ENCODE measurements around the gene JAK1. TPM values are rescaled to one million over a fixed set of nuclear protein-coding genes. Genes with fewer than 3 reads are reported as not detected.

The JAK1 gene
- polyA plus RNA-seq, 3 donors = 94.2 to 117 (median 112) TPM

GRCh38 chr1:64961923-64962322 lies 4.4 kb downstream of the JAK1 start:
- no peak for DNase-seq (ENCODE audit: extremely low read depth in 1 of 11, low read depth in 9 of 11, low spot score in 4 of 11)

GRCh38 chr1:64960731-64961130 lies 5.6 kb downstream of the JAK1 start:
- DNase-seq (ENCODE audit: extremely low read depth in 1 of 11, low read depth in 9 of 11, low spot score in 4 of 11) = no peak

GRCh38 chr1:64959986-64960385 lies 6.4 kb downstream of the JAK1 start:
- no peak for DNase-seq (ENCODE audit: extremely low read depth in 1 of 11, low read depth in 9 of 11, low spot score in 4 of 11)

GRCh38 chr1:64956733-64957441 lies 9.5 kb downstream of the JAK1 start:
- DNase-seq (ENCODE audit: extremely low read depth in 1 of 11, low read depth in 9 of 11, low spot score in 4 of 11) = no peak

GRCh38 chr1:64956010-64956640 lies 10.2 kb downstream of the JAK1 start:
- DNase-seq (ENCODE audit: extremely low read depth in 1 of 11, low read depth in 9 of 11, low spot score in 4 of 11) = no peak

GRCh38 chr1:64955097-64956009 lies 11.0 kb downstream of the JAK1 start:
- no peak for DNase-seq (ENCODE audit: extremely low read depth in 1 of 11, low read depth in 9 of 11, low spot score in 4 of 11)

DNA sequence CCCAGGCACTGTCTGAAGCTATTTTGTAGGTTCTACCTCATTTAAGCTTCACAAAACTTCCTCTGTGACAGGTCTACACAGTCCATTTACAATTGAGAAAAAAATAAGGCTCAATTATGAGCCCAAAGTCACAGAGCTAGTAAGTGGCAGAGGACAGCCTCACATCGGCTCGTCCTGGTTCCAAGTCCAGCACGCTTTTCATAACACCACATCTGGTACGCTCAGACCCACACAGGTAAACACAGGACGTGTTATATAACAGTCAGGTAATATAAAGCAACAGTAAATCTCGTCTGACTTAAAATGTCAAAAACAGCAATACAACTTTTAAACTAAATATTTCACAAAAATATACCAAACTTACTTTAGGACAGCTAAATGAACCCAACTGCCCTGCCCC lies 13.1 kb downstream of the JAK1 start:
- no peak for DNase-seq (ENCODE audit: extremely low read depth in 1 of 11, low read depth in 9 of 11, low spot score in 4 of 11)

DNA sequence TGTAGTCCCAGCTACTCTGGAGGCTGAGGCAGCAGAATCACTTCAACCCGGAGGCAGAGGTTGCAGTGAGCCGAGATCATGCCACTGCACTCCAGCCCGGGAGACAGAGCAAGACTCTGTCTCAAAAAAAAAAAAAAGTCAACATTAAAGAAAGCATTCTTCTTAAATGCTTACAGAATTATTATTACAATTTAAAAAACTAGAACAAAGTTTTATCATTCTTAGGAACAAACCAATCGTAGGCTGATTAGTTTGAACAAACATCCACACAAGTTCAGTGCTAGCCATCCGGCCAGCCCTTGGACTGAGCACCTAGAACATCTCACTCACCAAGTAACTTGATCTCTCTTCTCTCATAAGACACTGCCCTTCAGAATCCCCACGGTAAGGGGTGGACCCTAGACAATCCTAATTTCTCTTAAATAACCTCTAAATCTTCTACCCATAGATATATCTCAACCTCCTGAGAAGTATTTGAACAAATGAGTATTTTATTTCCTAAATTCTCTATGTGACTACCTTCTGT lies 16.0 kb downstream of the JAK1 start:
- DNase-seq (ENCODE audit: extremely low read depth in 1 of 11, low read depth in 9 of 11, low spot score in 4 of 11) = no peak

DNA sequence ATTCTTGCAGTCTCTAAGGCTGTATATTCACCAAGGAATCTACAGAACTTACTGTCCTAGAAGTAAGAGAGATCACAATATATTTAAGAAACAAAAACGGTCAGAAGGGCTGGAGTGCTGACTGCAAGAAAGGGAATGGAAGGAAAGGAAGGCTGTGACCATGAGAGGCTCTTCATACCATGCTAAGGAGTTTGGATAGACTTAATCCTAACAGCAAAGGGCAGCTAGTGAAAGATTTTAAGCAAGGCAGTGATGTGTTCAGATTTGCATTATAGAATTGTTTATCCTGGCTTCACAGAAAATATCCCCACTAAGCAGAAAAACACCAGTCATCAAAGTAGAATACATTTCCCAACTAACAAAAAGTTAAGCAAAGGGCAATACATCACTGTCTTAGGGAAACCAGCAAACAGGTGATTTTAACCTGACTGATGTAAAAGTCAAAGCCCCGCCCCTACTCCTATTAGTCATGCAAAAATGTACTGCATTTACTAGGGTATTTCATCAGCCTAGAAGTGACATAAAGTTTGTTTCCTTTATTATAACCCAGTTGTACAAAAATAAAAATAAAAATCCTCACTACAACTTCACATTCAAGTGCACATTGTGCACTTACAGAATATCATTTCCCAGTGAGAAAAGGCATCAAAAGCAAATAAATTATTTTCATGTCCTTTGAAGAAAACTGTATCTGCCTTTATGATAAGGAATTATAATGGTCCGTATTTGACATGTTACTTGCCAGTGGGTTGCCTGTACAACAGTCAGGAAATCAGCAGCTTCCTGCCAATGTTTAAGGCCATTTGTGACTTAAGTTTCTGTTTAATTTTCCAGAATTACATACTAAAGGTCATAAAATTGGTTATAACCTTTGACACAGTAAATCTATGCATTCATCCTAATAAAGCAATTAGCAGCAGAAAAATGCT lies 17.2 kb downstream of the JAK1 start:
- no peak for DNase-seq (ENCODE audit: extremely low read depth in 1 of 11, low read depth in 9 of 11, low spot score in 4 of 11)

- DNase-seq (ENCODE audit: extremely low read depth in 1 of 11, low read depth in 9 of 11, low spot score in 4 of 11) = no peak
Measured at GRCh38 chr1:64948216-64948615, 18.1 kb downstream of the JAK1 start.

DNA sequence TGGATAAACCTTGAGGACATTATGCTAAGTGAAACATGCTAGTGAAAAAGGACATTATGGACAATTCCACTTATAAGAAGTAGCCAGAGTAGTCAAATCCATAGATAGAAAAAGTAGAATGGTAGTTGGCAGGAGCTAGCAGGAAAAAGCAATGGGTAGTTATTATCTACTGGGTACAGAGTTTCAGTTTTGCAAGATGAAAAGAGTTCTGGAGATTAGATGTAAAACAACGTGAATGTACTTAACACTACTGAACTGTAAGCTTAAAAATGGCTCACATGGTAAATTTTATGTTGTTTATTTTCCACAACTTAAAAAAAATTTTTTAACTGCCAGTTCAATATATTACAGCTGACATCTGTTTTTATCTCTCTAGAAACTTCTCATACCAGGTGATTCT lies 19.4 kb downstream of the JAK1 start:
- no peak for DNase-seq (ENCODE audit: extremely low read depth in 1 of 11, low read depth in 9 of 11, low spot score in 4 of 11)

- DNase-seq (ENCODE audit: extremely low read depth in 1 of 11, low read depth in 9 of 11, low spot score in 4 of 11) = no peak
Measured at GRCh38 chr1:64944913-64945312, 21.4 kb downstream of the JAK1 start.

DNA sequence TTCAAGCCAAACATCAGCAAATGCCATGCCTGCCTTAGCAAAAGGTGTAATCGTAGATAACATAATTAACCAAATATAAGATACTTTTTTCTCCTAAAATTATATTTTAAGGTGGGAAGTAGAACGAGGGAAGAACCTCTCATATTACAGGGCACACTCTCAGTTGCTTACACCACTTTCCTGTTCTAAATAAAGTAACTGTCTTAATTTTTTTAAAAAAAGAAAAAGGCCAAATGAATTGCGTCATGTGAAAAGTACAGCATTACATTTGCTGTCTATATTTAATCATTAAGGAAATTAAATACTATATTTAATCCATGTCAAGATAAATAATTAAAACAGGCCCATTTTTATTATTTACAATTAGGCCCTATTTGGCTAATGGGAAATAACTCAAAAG lies 23.7 kb downstream of the JAK1 start:
- DNase-seq (ENCODE audit: extremely low read depth in 1 of 11, low read depth in 9 of 11, low spot score in 4 of 11) = no peak

DNA sequence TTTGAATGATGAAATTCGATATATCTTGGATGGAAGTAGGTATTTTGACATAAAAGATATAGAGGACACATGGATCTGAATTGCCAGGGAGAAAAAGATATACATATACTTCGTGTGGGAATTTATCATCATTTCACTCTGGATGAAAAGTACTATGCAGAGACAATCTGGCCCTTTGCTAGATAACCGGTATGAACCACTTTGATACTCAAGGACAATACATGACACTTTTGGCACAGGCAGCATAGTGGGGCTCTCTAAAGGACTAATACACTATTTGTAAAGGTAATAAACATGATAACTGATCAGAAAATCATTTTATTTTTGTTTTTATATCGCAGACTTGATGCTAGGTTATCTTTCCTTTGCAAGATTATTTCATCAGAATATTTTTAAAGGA lies 24.2 kb downstream of the JAK1 start:
- no peak for DNase-seq (ENCODE audit: extremely low read depth in 1 of 11, low read depth in 9 of 11, low spot score in 4 of 11)

- no peak for DNase-seq (ENCODE audit: extremely low read depth in 1 of 11, low read depth in 9 of 11, low spot score in 4 of 11)
Measured at GRCh38 chr1:64941461-64942117, 24.8 kb downstream of the JAK1 start.

DNA sequence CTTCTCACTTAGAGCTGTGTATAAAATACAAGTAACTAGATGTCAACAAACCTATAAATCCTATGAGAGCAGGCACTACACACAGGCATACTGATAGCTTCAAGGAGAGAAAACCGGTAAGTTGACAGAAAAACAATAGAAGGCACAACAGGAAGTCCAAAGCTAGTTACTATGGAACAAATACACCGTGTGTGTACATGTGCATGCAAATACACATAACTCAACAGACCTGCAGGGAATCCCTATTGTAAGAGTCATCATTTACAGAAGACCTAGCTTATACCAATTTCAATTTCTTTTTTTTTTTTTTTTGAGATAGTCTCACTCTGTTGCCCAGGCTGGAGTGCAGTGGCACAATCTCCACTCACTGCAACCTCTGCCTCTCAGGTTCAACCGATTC lies 26.3 kb downstream of the JAK1 start:
- DNase-seq (ENCODE audit: extremely low read depth in 1 of 11, low read depth in 9 of 11, low spot score in 4 of 11) = no peak

DNA sequence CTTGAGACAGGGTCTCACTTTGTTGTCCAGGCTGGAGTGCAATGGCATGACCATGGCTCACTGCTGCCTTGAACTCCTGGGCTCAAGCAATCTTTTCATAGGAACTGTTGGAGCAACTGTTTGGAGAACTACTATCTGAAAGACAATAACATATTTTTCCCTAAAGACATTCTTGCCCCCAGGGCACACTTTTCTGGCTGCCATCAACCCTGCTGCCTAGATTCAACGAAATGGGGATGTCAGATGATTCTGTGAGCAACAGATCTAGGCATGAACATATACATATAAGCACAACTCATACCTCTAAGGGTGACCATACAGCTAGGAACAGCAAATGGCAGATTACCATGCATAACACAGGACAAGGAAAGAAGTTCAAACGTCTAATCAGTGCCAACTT lies 27.4 kb downstream of the JAK1 start:
- DNase-seq (ENCODE audit: extremely low read depth in 1 of 11, low read depth in 9 of 11, low spot score in 4 of 11) = no peak

- no peak for DNase-seq (ENCODE audit: extremely low read depth in 1 of 11, low read depth in 9 of 11, low spot score in 4 of 11)
Measured at GRCh38 chr1:64936956-64937355, 29.4 kb downstream of the JAK1 start.
